K562 (cell line): ENCODE measurements around the gene AANAT. TPM values are rescaled to one million over a fixed set of nuclear protein-coding genes. Genes with fewer than 3 reads are reported as not detected.

ENCODE experiments used
- ATF1 ChIP-seq, 2 experiments: fragments of 450-650 bp in 1 of 2; IDR thresholded peaks; 2 replicates each; pipeline ENCODE4 v1.6.1; 2016; ENCODE audit warnings: missing compliant biosample characterization in 1 of 2, missing genetic modification characterization in 1 of 2
- BHLHE40 ChIP-seq: IDR thresholded peaks from 2 replicates; pipeline ENCODE4 v1.6.1; 2011; ENCODE audit warnings: low read length, improper control_type of control experiment
- DPF2 ChIP-seq: fragments of 450-650 bp; IDR thresholded peaks from 2 replicates; pipeline ENCODE4 v1.6.1; 2016
- FOSL1 ChIP-seq: fragments of 200-800 bp; sonication (Bioruptor generic); conservative IDR thresholded peaks from 2 replicates; pipeline ENCODE4 v1.6.1; 2016; ENCODE audit warnings: missing genetic modification characterization, missing compliant biosample characterization
- FOXA3 ChIP-seq, 2 experiments: fragments of 450-650 bp in 1 of 2; sonication (generic) in 1 of 2; formaldehyde crosslinking; IDR thresholded peaks in 1 of 2; conservative IDR thresholded peaks in 1 of 2; 2 replicates each; pipeline versions ENCODE4 v1.4.0 to v1.8.0; 2020 to 2022; ENCODE audit warnings: mild to moderate bottlenecking in 2 of 2, missing genetic modification reagents in 1 of 2
- GATA2 ChIP-seq: sonication (generic); formaldehyde crosslinking; IDR thresholded peaks from 2 replicates; pipeline ENCODE4 v1.4.0; 2020; ENCODE audit warnings: mild to moderate bottlenecking, missing genetic modification reagents
- KLF13 ChIP-seq: fragments of 450-650 bp; IDR thresholded peaks from 2 replicates; pipeline ENCODE4 v1.6.1; 2016; ENCODE audit warnings: missing genetic modification characterization, low read depth, mild to moderate bottlenecking, missing compliant biosample characterization, moderate library complexity, borderline replicate concordance
- L3MBTL2 ChIP-seq: fragments of 450-650 bp; IDR thresholded peaks from 2 replicates; pipeline ENCODE4 v1.6.1; 2016; ENCODE audit warnings: mild to moderate bottlenecking, moderate library complexity
- NCOA4 ChIP-seq: fragments of 450-650 bp; IDR thresholded peaks from 2 replicates; pipeline ENCODE4 v1.6.1; 2018; ENCODE audit warnings: mild to moderate bottlenecking; ENCODE audit not compliant: partially characterized antibody
- NFXL1 ChIP-seq: fragments of 450-650 bp; formaldehyde crosslinking; IDR thresholded peaks from 2 replicates; pipeline ENCODE4 v1.4.0; 2021; ENCODE audit warnings: mild to moderate bottlenecking
- NFYB ChIP-seq: IDR thresholded peaks from 2 replicates; pipeline ENCODE4 v1.6.1; 2011; ENCODE audit warnings: mild to moderate bottlenecking, moderate library complexity; ENCODE audit not compliant: insufficient read length; ENCODE audit errors: extremely low read depth
- POLR2AphosphoS2 ChIP-seq: IDR thresholded peaks from 2 replicates; pipeline ENCODE4 v1.6.1; 2012; ENCODE audit warnings: low read length, improper control_type of control experiment
- SIN3B ChIP-seq: fragments of 450-650 bp; IDR thresholded peaks from 2 replicates; pipeline ENCODE4 v1.6.1; 2017; ENCODE audit warnings: low read depth, mild to moderate bottlenecking, moderate library complexity
- SMAD1 ChIP-seq: fragments of 150-350 bp; IDR thresholded peaks from 2 replicates; pipeline ENCODE4 v1.6.1; 2014; ENCODE audit warnings: low read length, low read depth; ENCODE audit not compliant: partially characterized antibody
- SRF ChIP-seq, 2 experiments: fragments of 250-450, 450-650 bp in 1 of 2; sonication (Bioruptor Pico) in 1 of 2; sonication (generic) in 1 of 2; formaldehyde crosslinking; IDR thresholded peaks; 2 replicates each; pipeline versions ENCODE4 v1.5.0 to v1.5.1; 2020 to 2022; ENCODE audit warnings: mild to moderate bottlenecking in 1 of 2, missing genetic modification reagents in 1 of 2
- STAT6 ChIP-seq: sonication (generic); formaldehyde crosslinking; IDR thresholded peaks from 2 replicates; pipeline ENCODE4 v1.8.1; 2023; ENCODE audit warnings: mild to moderate bottlenecking, missing genetic modification reagents
- THRAP3 ChIP-seq: fragments of 450-650 bp; IDR thresholded peaks from 2 replicates; pipeline ENCODE4 v1.6.1; 2016; ENCODE audit warnings: mild to moderate bottlenecking, inconsistent platforms, borderline replicate concordance
- ZFP30 ChIP-seq: fragments of 250-450 bp; sonication (Bioruptor Pico); IDR thresholded peaks from 2 replicates; pipeline ENCODE4 v1.8.0; 2022; ENCODE audit warnings: moderate library complexity, mild to moderate bottlenecking, inconsistent platforms, borderline replicate concordance
- ZNF140 ChIP-seq: fragments of 250-450 bp; sonication (Bioruptor Pico); IDR thresholded peaks from 2 replicates; pipeline ENCODE4 v1.8.0; 2021; ENCODE audit warnings: moderate library complexity, mild to moderate bottlenecking, inconsistent platforms
- ZNF175 ChIP-seq: fragments of 200-800 bp; sonication (Bioruptor generic); IDR thresholded peaks from 2 replicates; pipeline ENCODE4 v1.6.1; 2016; ENCODE audit warnings: low read depth, mild to moderate bottlenecking, missing genetic modification characterization, missing compliant biosample characterization
- ZNF449 ChIP-seq: fragments of 250-450 bp; sonication (Bioruptor Pico); IDR thresholded peaks from 2 replicates; pipeline ENCODE4 v1.8.0; 2022; ENCODE audit warnings: moderate library complexity, mild to moderate bottlenecking, inconsistent platforms
- ZNF512 ChIP-seq: IDR thresholded peaks from 2 replicates; pipeline ENCODE4 v1.6.1; 2016; ENCODE audit warnings: missing genetic modification characterization, missing compliant biosample characterization
- ZSCAN32 ChIP-seq: fragments of 450-650 bp; formaldehyde crosslinking; IDR thresholded peaks from 2 replicates; pipeline ENCODE4 v1.4.0; 2020; ENCODE audit warnings: mild to moderate bottlenecking, moderate library complexity
- polyA plus RNA-seq, 8 experiments: library from polyadenylated mRNA; depleted of rRNA in 4 of 8; stranded (reverse) in 5 of 8; unstranded in 3 of 8; fragments of >200 nt; fragmentation: Nextera tagmentation in 2 of 8; fragmentation: Illumina TruSeq in 1 of 8; extraction: Ambion mirVana in 2 of 8; extraction: Trizol in 1 of 8; gene quantifications; 2 replicates each; pipeline versions ENCODE4 v1.2.1 to v1.2.3, GENCODE V29; 2011 to 2014; ENCODE audit warnings: inconsistent platforms in 1 of 8, missing spikeins in 1 of 8
- total RNA-seq, 7 experiments: library from RNA; depleted of rRNA in 6 of 7; stranded (reverse); fragments of >200 nt in 6 of 7; fragmentation: Illumina TruSeq in 2 of 7; extraction: Trizol in 2 of 7; gene quantifications; 2 replicates each; pipeline versions ENCODE4 v1.2.1 to v1.2.3, GENCODE V29; 2011 to 2021; ENCODE audit warnings: low replicate concordance in 1 of 7

AANAT gene
- total and polyA plus RNA-seq, 9 of the 15 experiments (the other 6 are each of a cell fraction or from before 2014, with no cell fraction given), result not detected

- TF ChIP-seq POLR2AphosphoS2, result no peak
- TF ChIP-seq ZSCAN32 (CRISPR knock-in tag), result no peak
- no peak for TF ChIP-seq KLF13 (tag)
- no peak for TF ChIP-seq ZNF449 (CRISPR knock-in tag)
- TF ChIP-seq STAT6 (CRISPR knock-in tag), result no peak
- no peak for TF ChIP-seq GATA2 (CRISPR knock-in tag)
- TF ChIP-seq L3MBTL2, result no peak
- TF ChIP-seq SIN3B, result no peak
- no peak for TF ChIP-seq BHLHE40
- TF ChIP-seq THRAP3, result no peak
- peak; percentile 81 for TF ChIP-seq DPF2
- TF ChIP-seq ZNF512, result no peak
- TF ChIP-seq ZNF140 (CRISPR knock-in tag), result no peak
- TF ChIP-seq ZFP30, result no peak
- no peak for TF ChIP-seq ZNF175 (CRISPR knock-in tag)
- TF ChIP-seq NFYB, result no peak
- no peak for TF ChIP-seq ATF1 (CRISPR knock-in tag; IDR thresholded peaks at IDR 0.05)
- TF ChIP-seq ATF1 (tag; IDR thresholded peaks at IDR 0.05), result no peak
- no peak for TF ChIP-seq SMAD1
- no peak for TF ChIP-seq SRF (CRISPR knock-in tag; IDR thresholded peaks at IDR 0.05)
- peak; percentile 14; the same call in 1 of the 2 replicates for TF ChIP-seq FOSL1 (tag)
- no peak for TF ChIP-seq NFXL1 (CRISPR knock-in tag)
- TF ChIP-seq NCOA4, result no peak
- TF ChIP-seq FOXA3 (CRISPR knock-in tag; conservative IDR thresholded peaks at IDR 0.05 in 1 of 2, IDR thresholded peaks at IDR 0.05 in 1 of 2), result no peak
These were observed 20.8 kb upstream of the AANAT start (continued) for GRCh38 chr17:76446449-76447231.
